ENCODE results near the gene CNP.

CNP gene

GRCh38 chr17:42002175-42002791, 35.7 kb downstream of the CNP start:
- TF ChIP-seq FOXP2 (optimal IDR thresholded peaks at IDR 0.05; ENCODE audit: borderline replicate concordance, extremely low read depth, extremely low read length, insufficient read depth) (no peak), POLR2AphosphoS5 (IDR thresholded peaks at IDR 0.05; ENCODE audit: low read depth, low read length) (no peak), SIN3A (IDR thresholded peaks at IDR 0.05; ENCODE audit: borderline replicate concordance, insufficient read depth, low read length) (no peak), TAF1 (IDR thresholded peaks at IDR 0.05; ENCODE audit: borderline replicate concordance, insufficient read depth, low read length) (no peak), REST (IDR thresholded peaks at IDR 0.05; ENCODE audit: insufficient read depth in 1 of 2, low read depth in 2 of 2, low read length in 2 of 2) (no peak)

GRCh38 chr17:42002792-42003301, 36.3 kb downstream of the CNP start:
- TF ChIP-seq TAF1 (IDR thresholded peaks at IDR 0.05; ENCODE audit: borderline replicate concordance, insufficient read depth, low read length) (no peak), REST (IDR thresholded peaks at IDR 0.05; ENCODE audit: insufficient read depth in 1 of 2, low read depth in 2 of 2, low read length in 2 of 2) (no peak), POLR2AphosphoS5 (IDR thresholded peaks at IDR 0.05; ENCODE audit: low read depth, low read length) (no peak), SIN3A (IDR thresholded peaks at IDR 0.05; ENCODE audit: borderline replicate concordance, insufficient read depth, low read length) (no peak), FOXP2 (optimal IDR thresholded peaks at IDR 0.05; ENCODE audit: borderline replicate concordance, extremely low read depth, extremely low read length, insufficient read depth) (no peak)

GRCh38 chr17:42005166-42005565, 38.6 kb downstream of the CNP start:
- no peak for TF ChIP-seq REST (IDR thresholded peaks at IDR 0.05; ENCODE audit: insufficient read depth in 1 of 2, low read depth in 2 of 2, low read length in 2 of 2)
- no peak for TF ChIP-seq SIN3A (IDR thresholded peaks at IDR 0.05; ENCODE audit: borderline replicate concordance, insufficient read depth, low read length)
- no peak for TF ChIP-seq POLR2AphosphoS5 (IDR thresholded peaks at IDR 0.05; ENCODE audit: low read depth, low read length)
- no peak for TF ChIP-seq FOXP2 (optimal IDR thresholded peaks at IDR 0.05; ENCODE audit: borderline replicate concordance, extremely low read depth, extremely low read length, insufficient read depth)
- no peak for TF ChIP-seq TAF1 (IDR thresholded peaks at IDR 0.05; ENCODE audit: borderline replicate concordance, insufficient read depth, low read length)

GRCh38 chr17:42009170-42009569, 42.6 kb downstream of the CNP start:
- TF ChIP-seq POLR2AphosphoS5 (IDR thresholded peaks at IDR 0.05; ENCODE audit: low read depth, low read length) (no peak), REST (IDR thresholded peaks at IDR 0.05; ENCODE audit: insufficient read depth in 1 of 2, low read depth in 2 of 2, low read length in 2 of 2) (no peak), SIN3A (IDR thresholded peaks at IDR 0.05; ENCODE audit: borderline replicate concordance, insufficient read depth, low read length) (no peak), TAF1 (IDR thresholded peaks at IDR 0.05; ENCODE audit: borderline replicate concordance, insufficient read depth, low read length) (no peak), FOXP2 (optimal IDR thresholded peaks at IDR 0.05; ENCODE audit: borderline replicate concordance, extremely low read depth, extremely low read length, insufficient read depth) (no peak)
